Placental epithelial cell (primary cell): ENCODE measurements around the gene PSMD12. TPM values are rescaled to one million over a fixed set of nuclear protein-coding genes. Genes with fewer than 3 reads are reported as not detected.

Experiments used
- small RNA-seq: library from RNA; depleted of rRNA; stranded (forward); fragments of <200 nt; gene quantifications from one replicate; pipeline ENCODE3, GENCODE V24; 2012
- total RNA-seq: library from RNA; depleted of rRNA; stranded (reverse); fragments of >200 nt; gene quantifications from 2 replicates; pipeline ENCODE4 v1.2.3, GENCODE V29; 2012

Gene PSMD12
- total RNA-seq, result 11.4 and 15.5 TPM in 2 replicates

DNA sequence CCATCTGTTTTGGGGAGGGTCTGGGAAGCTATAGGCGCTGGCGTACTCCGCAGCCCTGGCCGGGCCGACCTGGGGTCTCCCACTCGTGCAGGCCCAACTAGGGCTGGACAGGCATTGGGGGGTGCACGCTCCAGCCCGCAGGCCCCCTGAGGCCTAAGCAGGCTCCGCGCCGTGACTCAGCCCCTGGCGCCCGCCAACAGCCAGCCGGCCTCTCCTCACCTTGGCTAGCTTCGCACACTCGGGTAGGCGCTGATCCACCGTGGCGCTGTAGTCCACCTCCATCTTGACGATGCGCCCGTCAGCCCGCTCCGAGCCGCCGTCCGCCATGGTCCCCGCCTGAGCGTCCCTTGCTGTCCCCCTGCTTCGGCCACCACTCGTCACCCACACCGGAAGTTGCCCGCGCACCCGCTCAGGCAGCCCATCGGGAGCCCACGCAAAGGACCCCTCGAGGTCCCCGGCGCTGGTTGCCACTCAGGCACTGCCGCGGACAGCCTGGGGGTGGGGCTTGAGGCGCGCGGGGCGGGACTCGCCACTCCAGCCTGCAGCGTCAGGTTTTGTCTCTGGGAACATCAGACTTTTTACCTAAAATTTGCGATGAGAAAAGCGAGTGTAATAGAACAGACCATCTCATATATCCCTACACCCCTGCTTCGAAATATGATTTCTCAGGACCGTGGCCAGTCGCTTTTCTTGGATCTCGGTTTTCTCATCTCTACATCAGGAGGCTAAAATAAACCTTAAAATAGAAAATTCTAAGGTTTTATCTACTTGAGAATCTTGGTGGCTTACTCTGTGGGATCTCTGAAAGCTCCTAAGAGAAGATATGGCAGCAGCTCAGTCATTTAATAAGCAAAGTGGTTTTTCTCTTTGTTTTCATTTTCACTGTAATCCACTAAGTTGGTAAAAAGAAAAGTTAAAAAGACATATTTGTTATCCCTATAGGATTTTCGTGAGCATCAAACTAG lies at the start of gene PSMD12:
Gene PSMD12, minus strand, starts transcription at position 385 of the 965 bp plus-strand sequence. Its CDS starts 58 bp downstream, at position 327.

GRCh38 chr17:67376737-67377487 lies 10.5 kb upstream of the PSMD12 start, which contains the start of gene PITPNC1:
TSS of gene PITPNC1 (plus strand) at chr17:67377281.

Small RNAs within 50 kb of the gene (small RNA-seq; reads per million reads assigned to genes)
- not detected for gene RF00019

Other genes starting within 250 kb of the PSMD12 start
- 38.9 and 76.3 TPM in 2 replicates for gene HELZ, start 121.4 kb downstream of the PSMD12 start, total RNA-seq
- 4.3 and 4.9 TPM in 2 replicates for gene PITPNC1, start 10.7 kb upstream of the PSMD12 start, total RNA-seq